ENCODE results near the gene SELENOP. TPM values are rescaled to one million over a fixed set of nuclear protein-coding genes. Genes with fewer than 3 reads are reported as not detected.

SELENOP gene
- total and polyA plus RNA-seq, 5 donors from 2014 or later, result 0.62 to 0.99 TPM; not detected in 3

GRCh38 chr5:42750507-42750906, 61.2 kb downstream of the SELENOP start:
- Mint-ChIP-seq H3K27ac (no peak overlapping the region), H3K4me3 (no peak overlapping the region)

More at GRCh38 chr5:42750507-42750906, 61.2 kb downstream of the SELENOP start:
- ATAC-seq (ENCODE audit: low read depth in 2 of 2), result no peak
- H3K27me3 Mint-ChIP-seq, result peaks cover 12% of the 10 kb centered on the region
- peaks cover 0 to 2% (median under 1%) of the 10 kb centered on the region in 4 donors for H3K4me1 Mint-ChIP-seq
- Histone ChIP-seq H3K27me3 (ENCODE audit: control insufficient read depth, insufficient read depth, low read length) (no peaks in the 10 kb centered on the region), H3K36me3 (ENCODE audit: control insufficient read depth, insufficient read depth, low read length) (no peaks in the 10 kb centered on the region), H3K9me3 (ENCODE audit: control insufficient read depth in 2 of 2, low read length in 2 of 2) (no peaks in the 10 kb centered on the region), H3K4me1 (ENCODE audit: control insufficient read depth, insufficient read depth, low read length, poor library complexity, severe bottlenecking) (no peaks in the 10 kb centered on the region), H3K4me3 (ENCODE audit: low read depth, low read length) (no peak overlapping the region), H3K27ac (ENCODE audit: insufficient read depth, low read length, poor library complexity, severe bottlenecking) (no peak overlapping the region)
- peaks cover 0 to 1% (median 0%) of the 10 kb centered on the region in 7 donors for H3K9me3 Mint-ChIP-seq
- no peak for DNase-seq
- no peaks in the 10 kb centered on the region for H3K36me3 Mint-ChIP-seq

Other genes starting within 250 kb of the SELENOP start
- 1.3 TPM for gene CCDC152, start 55.1 kb downstream of the SELENOP start, total RNA-seq
- gene CCDC152, start 55.1 kb downstream of the SELENOP start, polyA plus RNA-seq, result 1 to 10 TPM in 3 of 4 donors, under 1 TPM in 1; 0.99 to 3.3 (median 1.5) TPM
- gene ANXA2R, start 228.4 kb upstream of the SELENOP start, total RNA-seq, result 38.7 TPM
- 10 to 100 TPM; 35.8 to 69.7 (median 55.7) TPM for gene ANXA2R, start 228.4 kb upstream of the SELENOP start, polyA plus RNA-seq